HT1080 (cell line): ENCODE measurements around the gene LRP5. TPM values are rescaled to one million over a fixed set of nuclear protein-coding genes. Genes with fewer than 3 reads are reported as not detected.
"Not testable (repeated sequence)": the region's sequence is repeated elsewhere in the genome, so short reads cannot be mapped to it uniquely, and the experiment has no call there.

Experiments
- DNase-seq: peaks from one replicate; pipeline ENCODE4 v3.0.0-alpha.2; 2015; ENCODE audit warnings: low read depth
- total RNA-seq: library from RNA; depleted of rRNA; stranded (reverse); fragments of >200 nt; shearing (Covaris generic); gene quantifications from 2 replicates; pipeline ENCODE4 v1.2.3, GENCODE V29; 2014

The LRP5 gene
- total RNA-seq, 1 experiment from 2014 or later, result 20.8 TPM

- no peak for DNase-seq
Measured at GRCh38 chr11:68414496-68415221, 102.3 kb downstream of the LRP5 start.

GRCh38 chr11:68416070-68416578, 103.7 kb downstream of the LRP5 start:
- no peak for DNase-seq

- no peak for DNase-seq
Measured at GRCh38 chr11:68418648-68419047, 106.3 kb downstream of the LRP5 start.

- no peak for DNase-seq
Measured at GRCh38 chr11:68420171-68420570, 107.8 kb downstream of the LRP5 start.

- DNase-seq, result no peak
Measured at GRCh38 chr11:68423481-68423880, 111.1 kb downstream of the LRP5 start.

- DNase-seq, result no peak
Measured at GRCh38 chr11:68424101-68424632, 111.8 kb downstream of the LRP5 start.

- no peak for DNase-seq
Measured at GRCh38 chr11:68424981-68425865, 112.8 kb downstream of the LRP5 start.

GRCh38 chr11:68425866-68426380, 113.5 kb downstream of the LRP5 start:
- DNase-seq, result no peak

GRCh38 chr11:68429661-68430060, 117.3 kb downstream of the LRP5 start:
- DNase-seq, result no peak

- no peak for DNase-seq
Measured at GRCh38 chr11:68430384-68430783, 118.0 kb downstream of the LRP5 start.

- no peak for DNase-seq
Measured at GRCh38 chr11:68430801-68431200, 118.4 kb downstream of the LRP5 start.

GRCh38 chr11:68431984-68432645, 119.7 kb downstream of the LRP5 start:
- DNase-seq, result no peak

- DNase-seq, result no peak
Measured at GRCh38 chr11:68432874-68433273, 120.5 kb downstream of the LRP5 start.

GRCh38 chr11:68433541-68433940, 121.2 kb downstream of the LRP5 start:
- no peak for DNase-seq

- not testable (repeated sequence) for DNase-seq
Measured at GRCh38 chr11:68434159-68434558, 121.8 kb downstream of the LRP5 start.

GRCh38 chr11:68436162-68436888, 123.9 kb downstream of the LRP5 start:
- no peak for DNase-seq

GRCh38 chr11:68436985-68437926, 124.9 kb downstream of the LRP5 start:
- peak; percentile 84 for DNase-seq

- DNase-seq, result no peak
Measured at GRCh38 chr11:68437927-68438657, 125.7 kb downstream of the LRP5 start.
